ENCODE data around the gene OSBPL5. TPM values are rescaled to one million over a fixed set of nuclear protein-coding genes. Genes with fewer than 3 reads are reported as not detected.

Gene OSBPL5
- total and polyA plus RNA-seq, 9 of the 15 experiments (the other 6 are each of a cell fraction or from before 2014, with no cell fraction given) = 0.06 to 14.8 (median 3.2) TPM

DNA sequence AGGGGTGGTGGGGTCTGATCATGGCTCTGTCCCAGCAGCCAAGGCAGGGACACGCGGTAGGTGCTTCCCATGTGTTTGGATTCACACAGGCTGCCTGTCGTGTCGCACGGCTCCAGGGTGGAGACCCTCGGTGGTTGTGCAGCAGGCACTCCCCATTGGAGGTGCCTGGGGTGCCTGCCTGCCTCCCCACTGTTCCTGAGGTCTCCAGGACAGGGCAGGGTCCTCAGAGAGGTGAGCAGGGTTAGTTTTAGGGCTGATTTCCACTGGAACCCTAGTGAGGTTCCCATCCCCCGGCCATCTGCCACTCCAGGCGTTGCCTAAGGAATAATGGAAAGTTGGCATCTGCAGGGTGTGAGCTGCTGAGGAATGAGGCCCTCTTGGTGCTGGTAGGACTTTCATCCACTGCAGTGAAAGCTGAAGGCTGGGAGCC lies 32.3 kb downstream of the OSBPL5 start:
- FAIRE-seq (no peak), ATAC-seq (no peak), DNase-seq (ENCODE audit: extremely low read depth in 1 of 4, low spot score in 3 of 4) (no peak)
- Histone ChIP-seq H3K9me1 (ENCODE audit: control insufficient read depth, insufficient read depth, low read length) (peaks cover 3% of the 10 kb centered on the region), H3K9me3 (replicated peaks; ENCODE audit: control insufficient read depth, insufficient read depth, low read depth, low read length) (no peaks in the 10 kb centered on the region), H4K20me1 (replicated peaks; ENCODE audit: control insufficient read depth, insufficient read depth, low read length) (peaks cover 16% of the 10 kb centered on the region; the same call in 1 of the 2 replicates), H2AFZ (ENCODE audit: low read depth, low read length) (no peak overlapping the region), H3K4me3 (no peak overlapping the region), H3K9ac (ENCODE audit: insufficient read depth in 1 of 2, low read depth in 2 of 2, low read length in 2 of 2) (no peak overlapping the region), H3K79me2 (ENCODE audit: control insufficient read depth, insufficient read depth, low read length) (no peaks in the 10 kb centered on the region), H3K36me3 (ENCODE audit: control insufficient read depth, insufficient read depth, low read length) (0 out of 3 replicates have a peak, but pooled peaks cover 2% of the 10 kb centered on the region), H3K27me3 (ENCODE audit: control insufficient read depth in 2 of 2, insufficient read depth in 2 of 2, low read length in 2 of 2) (no peaks in the 10 kb centered on the region), H3K4me1 (replicated peaks in 1 of 2; ENCODE audit: control insufficient read depth in 2 of 2, insufficient read depth in 2 of 2, low read length in 2 of 2) (peaks cover 0 to 48% of the 10 kb centered on the region in 2 experiments; a peak in 2 of 5 replicates), H3K4me2 (ENCODE audit: insufficient read depth, low read length) (no peak overlapping the region), H3K27ac (ENCODE audit: extremely low read depth, low read depth, low read length) (no peak overlapping the region)
- in situ Hi-C loops (cut with MboI) (no loop called here), intact Hi-C loops (cut with micrococcal nuclease) (no loop called here)
- POLR2A ChIA-PET = no interaction called here
- no TSS peak for BruUV-seq (replicated peaks)
- WGBS (ENCODE audit: insufficient coverage, low coverage, missing lambda C conversion rate) = 42% methylated on average over 6 of the region's 8 CpGs
- CTCF ChIA-PET (ENCODE audit: low intra/inter-chr PET ratio) = no interaction called here
- TF ChIP-seq, protein P1, sequence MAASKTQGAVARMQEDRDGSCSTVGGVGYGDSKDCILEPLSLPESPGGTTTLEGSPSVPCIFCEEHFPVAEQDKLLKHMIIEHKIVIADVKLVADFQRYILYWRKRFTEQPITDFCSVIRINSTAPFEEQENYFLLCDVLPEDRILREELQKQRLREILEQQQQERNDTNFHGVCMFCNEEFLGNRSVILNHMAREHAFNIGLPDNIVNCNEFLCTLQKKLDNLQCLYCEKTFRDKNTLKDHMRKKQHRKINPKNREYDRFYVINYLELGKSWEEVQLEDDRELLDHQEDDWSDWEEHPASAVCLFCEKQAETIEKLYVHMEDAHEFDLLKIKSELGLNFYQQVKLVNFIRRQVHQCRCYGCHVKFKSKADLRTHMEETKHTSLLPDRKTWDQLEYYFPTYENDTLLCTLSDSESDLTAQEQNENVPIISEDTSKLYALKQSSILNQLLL (CRISPR knock-in tag; IDR thresholded peaks at IDR 0.05; ENCODE audit: borderline replicate concordance) = no peak
- TF ChIP-seq, protein P2, sequence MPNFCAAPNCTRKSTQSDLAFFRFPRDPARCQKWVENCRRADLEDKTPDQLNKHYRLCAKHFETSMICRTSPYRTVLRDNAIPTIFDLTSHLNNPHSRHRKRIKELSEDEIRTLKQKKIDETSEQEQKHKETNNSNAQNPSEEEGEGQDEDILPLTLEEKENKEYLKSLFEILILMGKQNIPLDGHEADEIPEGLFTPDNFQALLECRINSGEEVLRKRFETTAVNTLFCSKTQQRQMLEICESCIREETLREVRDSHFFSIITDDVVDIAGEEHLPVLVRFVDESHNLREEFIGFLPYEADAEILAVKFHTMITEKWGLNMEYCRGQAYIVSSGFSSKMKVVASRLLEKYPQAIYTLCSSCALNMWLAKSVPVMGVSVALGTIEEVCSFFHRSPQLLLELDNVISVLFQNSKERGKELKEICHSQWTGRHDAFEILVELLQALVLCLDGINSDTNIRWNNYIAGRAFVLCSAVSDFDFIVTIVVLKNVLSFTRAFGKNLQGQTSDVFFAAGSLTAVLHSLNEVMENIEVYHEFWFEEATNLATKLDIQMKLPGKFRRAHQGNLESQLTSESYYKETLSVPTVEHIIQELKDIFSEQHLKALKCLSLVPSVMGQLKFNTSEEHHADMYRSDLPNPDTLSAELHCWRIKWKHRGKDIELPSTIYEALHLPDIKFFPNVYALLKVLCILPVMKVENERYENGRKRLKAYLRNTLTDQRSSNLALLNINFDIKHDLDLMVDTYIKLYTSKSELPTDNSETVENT (CRISPR knock-in tag; IDR thresholded peaks at IDR 0.05) = no peak
- TF ChIP-seq THRAP3 (IDR thresholded peaks at IDR 0.05; ENCODE audit: borderline replicate concordance) = no peak
- TF ChIP-seq, protein P3, sequence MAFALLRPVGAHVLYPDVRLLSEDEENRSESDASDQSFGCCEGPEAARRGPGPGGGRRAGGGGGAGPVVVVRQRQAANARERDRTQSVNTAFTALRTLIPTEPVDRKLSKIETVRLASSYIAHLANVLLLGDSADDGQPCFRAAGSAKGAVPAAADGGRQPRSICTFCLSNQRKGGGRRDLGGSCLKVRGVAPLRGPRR (CRISPR knock-in tag; IDR thresholded peaks at IDR 0.05) = no peak
- TF ChIP-seq ZNF76 (CRISPR knock-in tag; IDR thresholded peaks at IDR 0.05; ENCODE audit: borderline replicate concordance) = no peak
- no peak for TF ChIP-seq PML (IDR thresholded peaks at IDR 0.05; ENCODE audit: low read length)
- TF ChIP-seq FOXJ3 (CRISPR knock-in tag; IDR thresholded peaks at IDR 0.05) = no peak
- TF ChIP-seq TGIF2 (CRISPR knock-in tag; IDR thresholded peaks at IDR 0.05) = no peak
